Measurements from ENCODE around the gene TGFBI. TPM values are rescaled to one million over a fixed set of nuclear protein-coding genes. Genes with fewer than 3 reads are reported as not detected.

Gene TGFBI
- total and polyA plus RNA-seq, 9 of the 15 experiments (the other 6 are each of a cell fraction or from before 2014, with no cell fraction given), result 0.05 to 0.62 (median 0.08) TPM; not detected in 6

DNA sequence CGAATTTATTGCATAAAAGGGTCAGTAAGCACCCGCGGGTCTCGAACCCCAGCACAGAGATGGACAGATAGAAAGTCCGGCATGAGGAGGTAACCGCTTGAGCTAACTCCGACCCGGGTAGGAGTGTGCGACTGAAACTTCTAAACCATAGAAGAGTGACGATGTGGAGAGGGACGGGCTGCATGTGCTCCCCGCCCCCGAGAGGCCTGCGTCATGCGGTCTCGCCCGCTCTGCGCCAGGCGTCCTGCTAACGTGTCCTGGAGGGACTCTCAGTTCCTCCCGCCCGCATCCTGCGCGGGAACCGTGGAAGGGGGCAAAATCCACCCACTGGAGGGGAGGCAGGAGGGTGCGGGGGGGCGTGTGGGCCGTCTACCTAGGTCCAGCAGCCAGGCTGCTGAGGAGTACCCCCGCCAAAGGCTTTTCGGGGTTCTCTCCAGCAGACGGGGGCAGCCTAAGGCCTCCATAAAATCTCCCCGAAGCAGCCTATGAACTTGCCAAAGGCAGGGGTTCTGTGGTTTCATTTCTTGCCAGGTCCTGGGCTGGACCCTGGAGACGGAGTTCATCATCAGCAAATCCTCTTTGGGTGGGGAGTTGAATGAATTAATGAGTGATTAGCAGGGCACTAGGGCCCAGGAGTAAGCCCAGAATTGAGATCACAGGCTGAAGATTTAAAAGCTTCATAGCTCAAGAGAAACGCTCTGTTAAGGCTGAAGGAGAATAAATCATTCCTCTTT, 51.9 kb downstream of the TGFBI start (continued):
- TF ChIP-seq, protein P1, sequence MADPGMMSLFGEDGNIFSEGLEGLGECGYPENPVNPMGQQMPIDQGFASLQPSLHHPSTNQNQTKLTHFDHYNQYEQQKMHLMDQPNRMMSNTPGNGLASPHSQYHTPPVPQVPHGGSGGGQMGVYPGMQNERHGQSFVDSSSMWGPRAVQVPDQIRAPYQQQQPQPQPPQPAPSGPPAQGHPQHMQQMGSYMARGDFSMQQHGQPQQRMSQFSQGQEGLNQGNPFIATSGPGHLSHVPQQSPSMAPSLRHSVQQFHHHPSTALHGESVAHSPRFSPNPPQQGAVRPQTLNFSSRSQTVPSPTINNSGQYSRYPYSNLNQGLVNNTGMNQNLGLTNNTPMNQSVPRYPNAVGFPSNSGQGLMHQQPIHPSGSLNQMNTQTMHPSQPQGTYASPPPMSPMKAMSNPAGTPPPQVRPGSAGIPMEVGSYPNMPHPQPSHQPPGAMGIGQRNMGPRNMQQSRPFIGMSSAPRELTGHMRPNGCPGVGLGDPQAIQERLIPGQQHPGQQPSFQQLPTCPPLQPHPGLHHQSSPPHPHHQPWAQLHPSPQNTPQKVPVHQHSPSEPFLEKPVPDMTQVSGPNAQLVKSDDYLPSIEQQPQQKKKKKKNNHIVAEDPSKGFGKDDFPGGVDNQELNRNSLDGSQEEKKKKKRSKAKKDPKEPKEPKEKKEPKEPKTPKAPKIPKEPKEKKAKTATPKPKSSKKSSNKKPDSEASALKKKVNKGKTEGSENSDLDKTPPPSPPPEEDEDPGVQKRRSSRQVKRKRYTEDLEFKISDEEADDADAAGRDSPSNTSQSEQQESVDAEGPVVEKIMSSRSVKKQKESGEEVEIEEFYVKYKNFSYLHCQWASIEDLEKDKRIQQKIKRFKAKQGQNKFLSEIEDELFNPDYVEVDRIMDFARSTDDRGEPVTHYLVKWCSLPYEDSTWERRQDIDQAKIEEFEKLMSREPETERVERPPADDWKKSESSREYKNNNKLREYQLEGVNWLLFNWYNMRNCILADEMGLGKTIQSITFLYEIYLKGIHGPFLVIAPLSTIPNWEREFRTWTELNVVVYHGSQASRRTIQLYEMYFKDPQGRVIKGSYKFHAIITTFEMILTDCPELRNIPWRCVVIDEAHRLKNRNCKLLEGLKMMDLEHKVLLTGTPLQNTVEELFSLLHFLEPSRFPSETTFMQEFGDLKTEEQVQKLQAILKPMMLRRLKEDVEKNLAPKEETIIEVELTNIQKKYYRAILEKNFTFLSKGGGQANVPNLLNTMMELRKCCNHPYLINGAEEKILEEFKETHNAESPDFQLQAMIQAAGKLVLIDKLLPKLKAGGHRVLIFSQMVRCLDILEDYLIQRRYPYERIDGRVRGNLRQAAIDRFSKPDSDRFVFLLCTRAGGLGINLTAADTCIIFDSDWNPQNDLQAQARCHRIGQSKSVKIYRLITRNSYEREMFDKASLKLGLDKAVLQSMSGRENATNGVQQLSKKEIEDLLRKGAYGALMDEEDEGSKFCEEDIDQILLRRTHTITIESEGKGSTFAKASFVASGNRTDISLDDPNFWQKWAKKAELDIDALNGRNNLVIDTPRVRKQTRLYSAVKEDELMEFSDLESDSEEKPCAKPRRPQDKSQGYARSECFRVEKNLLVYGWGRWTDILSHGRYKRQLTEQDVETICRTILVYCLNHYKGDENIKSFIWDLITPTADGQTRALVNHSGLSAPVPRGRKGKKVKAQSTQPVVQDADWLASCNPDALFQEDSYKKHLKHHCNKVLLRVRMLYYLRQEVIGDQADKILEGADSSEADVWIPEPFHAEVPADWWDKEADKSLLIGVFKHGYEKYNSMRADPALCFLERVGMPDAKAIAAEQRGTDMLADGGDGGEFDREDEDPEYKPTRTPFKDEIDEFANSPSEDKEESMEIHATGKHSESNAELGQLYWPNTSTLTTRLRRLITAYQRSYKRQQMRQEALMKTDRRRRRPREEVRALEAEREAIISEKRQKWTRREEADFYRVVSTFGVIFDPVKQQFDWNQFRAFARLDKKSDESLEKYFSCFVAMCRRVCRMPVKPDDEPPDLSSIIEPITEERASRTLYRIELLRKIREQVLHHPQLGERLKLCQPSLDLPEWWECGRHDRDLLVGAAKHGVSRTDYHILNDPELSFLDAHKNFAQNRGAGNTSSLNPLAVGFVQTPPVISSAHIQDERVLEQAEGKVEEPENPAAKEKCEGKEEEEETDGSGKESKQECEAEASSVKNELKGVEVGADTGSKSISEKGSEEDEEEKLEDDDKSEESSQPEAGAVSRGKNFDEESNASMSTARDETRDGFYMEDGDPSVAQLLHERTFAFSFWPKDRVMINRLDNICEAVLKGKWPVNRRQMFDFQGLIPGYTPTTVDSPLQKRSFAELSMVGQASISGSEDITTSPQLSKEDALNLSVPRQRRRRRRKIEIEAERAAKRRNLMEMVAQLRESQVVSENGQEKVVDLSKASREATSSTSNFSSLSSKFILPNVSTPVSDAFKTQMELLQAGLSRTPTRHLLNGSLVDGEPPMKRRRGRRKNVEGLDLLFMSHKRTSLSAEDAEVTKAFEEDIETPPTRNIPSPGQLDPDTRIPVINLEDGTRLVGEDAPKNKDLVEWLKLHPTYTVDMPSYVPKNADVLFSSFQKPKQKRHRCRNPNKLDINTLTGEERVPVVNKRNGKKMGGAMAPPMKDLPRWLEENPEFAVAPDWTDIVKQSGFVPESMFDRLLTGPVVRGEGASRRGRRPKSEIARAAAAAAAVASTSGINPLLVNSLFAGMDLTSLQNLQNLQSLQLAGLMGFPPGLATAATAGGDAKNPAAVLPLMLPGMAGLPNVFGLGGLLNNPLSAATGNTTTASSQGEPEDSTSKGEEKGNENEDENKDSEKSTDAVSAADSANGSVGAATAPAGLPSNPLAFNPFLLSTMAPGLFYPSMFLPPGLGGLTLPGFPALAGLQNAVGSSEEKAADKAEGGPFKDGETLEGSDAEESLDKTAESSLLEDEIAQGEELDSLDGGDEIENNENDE (IDR thresholded peaks at IDR 0.05; ENCODE audit: low read depth, low read length), result no peak
- TF ChIP-seq TFAM (CRISPR knock-in tag; conservative IDR thresholded peaks at IDR 0.05) (no peak), ZNF354B (CRISPR knock-in tag; IDR thresholded peaks at IDR 0.05) (no peak), RFX5 (IDR thresholded peaks at IDR 0.05; ENCODE audit: low read depth, low read length) (no peak), GATA2 (CRISPR knock-in tag; IDR thresholded peaks at IDR 0.05) (peak; percentile 67; the same call in 1 of the 2 replicates), TAF1 (IDR thresholded peaks at IDR 0.05; ENCODE audit: control insufficient read depth, extremely low read depth, insufficient read depth, low read length, severe bottlenecking) (peak; percentile 29), TBP (optimal IDR thresholded peaks at IDR 0.05; ENCODE audit: low read depth, low read length) (peak; percentile 100), ZBTB7A (IDR thresholded peaks at IDR 0.05; ENCODE audit: borderline replicate concordance, control insufficient read depth, low read depth, low read length) (peak; percentile 63; the same call in 1 of the 2 replicates)
- TF ChIP-seq, protein P2, sequence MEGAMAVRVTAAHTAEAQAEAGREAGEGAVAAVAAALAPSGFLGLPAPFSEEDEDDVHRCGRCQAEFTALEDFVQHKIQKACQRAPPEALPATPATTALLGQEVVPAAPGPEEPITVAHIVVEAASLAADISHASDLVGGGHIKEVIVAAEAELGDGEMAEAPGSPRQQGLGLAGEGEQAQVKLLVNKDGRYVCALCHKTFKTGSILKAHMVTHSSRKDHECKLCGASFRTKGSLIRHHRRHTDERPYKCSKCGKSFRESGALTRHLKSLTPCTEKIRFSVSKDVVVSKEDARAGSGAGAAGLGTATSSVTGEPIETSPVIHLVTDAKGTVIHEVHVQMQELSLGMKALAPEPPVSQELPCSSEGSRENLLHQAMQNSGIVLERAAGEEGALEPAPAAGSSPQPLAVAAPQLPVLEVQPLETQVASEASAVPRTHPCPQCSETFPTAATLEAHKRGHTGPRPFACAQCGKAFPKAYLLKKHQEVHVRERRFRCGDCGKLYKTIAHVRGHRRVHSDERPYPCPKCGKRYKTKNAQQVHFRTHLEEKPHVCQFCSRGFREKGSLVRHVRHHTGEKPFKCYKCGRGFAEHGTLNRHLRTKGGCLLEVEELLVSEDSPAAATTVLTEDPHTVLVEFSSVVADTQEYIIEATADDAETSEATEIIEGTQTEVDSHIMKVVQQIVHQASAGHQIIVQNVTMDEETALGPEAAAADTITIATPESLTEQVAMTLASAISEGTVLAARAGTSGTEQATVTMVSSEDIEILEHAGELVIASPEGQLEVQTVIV (CRISPR knock-in tag; IDR thresholded peaks at IDR 0.05; ENCODE audit: borderline replicate concordance), result no peak
- TF ChIP-seq, protein P3, sequence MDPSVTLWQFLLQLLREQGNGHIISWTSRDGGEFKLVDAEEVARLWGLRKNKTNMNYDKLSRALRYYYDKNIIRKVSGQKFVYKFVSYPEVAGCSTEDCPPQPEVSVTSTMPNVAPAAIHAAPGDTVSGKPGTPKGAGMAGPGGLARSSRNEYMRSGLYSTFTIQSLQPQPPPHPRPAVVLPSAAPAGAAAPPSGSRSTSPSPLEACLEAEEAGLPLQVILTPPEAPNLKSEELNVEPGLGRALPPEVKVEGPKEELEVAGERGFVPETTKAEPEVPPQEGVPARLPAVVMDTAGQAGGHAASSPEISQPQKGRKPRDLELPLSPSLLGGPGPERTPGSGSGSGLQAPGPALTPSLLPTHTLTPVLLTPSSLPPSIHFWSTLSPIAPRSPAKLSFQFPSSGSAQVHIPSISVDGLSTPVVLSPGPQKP (CRISPR knock-in tag; IDR thresholded peaks at IDR 0.05), result no peak
